Spleen (tissue), 11 donors: ENCODE data around the gene ADAM33. TPM values are rescaled to one million over a fixed set of nuclear protein-coding genes. Genes with fewer than 3 reads are reported as not detected.

Experiments
- DNase-seq: peaks from one replicate; pipeline ENCODE4 v3.0.0-alpha.2; 2020
- H3K27ac ChIP-seq, 8 donors: fragments of 200-600 bp; sonication (generic) in 7 of 8; 1 replicate in 4 of 8; 2 replicates in 4 of 8; pipeline versions ENCODE4 v1.5.0 to v1.8.0; 2016 to 2021; ENCODE audit warnings: inconsistent platforms in 4 of 8, mild to moderate bottlenecking in 4 of 8, moderate library complexity in 1 of 8
- H3K27me3 ChIP-seq, 7 donors: fragments of 200-600 bp; sonication (generic) in 6 of 7; replicated peaks in 1 of 7; 1 replicate in 4 of 7; 2 replicates in 3 of 7; pipeline versions ENCODE4 v1.5.0 to v1.8.0; 2016 to 2021; ENCODE audit warnings: inconsistent platforms in 3 of 7, mild to moderate bottlenecking in 1 of 7
- H3K36me3 ChIP-seq, 6 donors: fragments of 200-600 bp; sonication (generic) in 5 of 6; 1 replicate in 4 of 6; 2 replicates in 2 of 6; pipeline versions ENCODE4 v1.5.0 to v1.8.0; 2016 to 2021; ENCODE audit warnings: inconsistent platforms in 2 of 6
- H3K4me1 ChIP-seq, 6 donors: fragments of 200-600 bp; sonication (generic) in 5 of 6; 1 replicate in 3 of 6; 2 replicates in 3 of 6; pipeline versions ENCODE4 v1.5.0 to v1.8.0; 2016 to 2021; ENCODE audit warnings: inconsistent platforms in 3 of 6
- H3K4me3 ChIP-seq, 8 donors: fragments of 200-600 bp; sonication (generic) in 7 of 8; 1 replicate in 4 of 8; 2 replicates in 4 of 8; pipeline versions ENCODE4 v1.5.0 to v1.8.0; 2016 to 2021; ENCODE audit warnings: inconsistent platforms in 4 of 8, mild to moderate bottlenecking in 4 of 8, moderate library complexity in 2 of 8
- H3K9me3 ChIP-seq, 8 donors: fragments of 200-600 bp; sonication (generic) in 7 of 8; 1 replicate in 4 of 8; 2 replicates in 4 of 8; pipeline versions ENCODE4 v1.5.0 to v1.8.0; 2016 to 2021; ENCODE audit warnings: inconsistent platforms in 4 of 8
- POLR2A ChIP-seq, 3 donors: fragments of 450-650 bp; IDR thresholded peaks; one replicate each; pipeline ENCODE4 v1.5.1; 2017; ENCODE audit warnings: antibody characterized with exemption in 3 of 3, mild to moderate bottlenecking in 1 of 3
- POLR2AphosphoS5 ChIP-seq, 3 donors: sonication (generic); formaldehyde crosslinking; IDR thresholded peaks; one replicate each; pipeline ENCODE4 v1.5.1; 2017; ENCODE audit warnings: antibody characterized with exemption in 3 of 3
- WGBS, 5 donors: extraction: QIAGEN DNeasy Blood & Tissue Kit in 3 of 5; methylation state at CpG; one replicate each; pipeline versions ENCODE4 v1.1.5 to v1.1.7; 2013 to 2018; 5-methylcytosine and 5-hydroxymethylcytosine counted together
- intact Hi-C: fragments of 100-400 bp; cut with DNase I; formaldehyde crosslinking; loops from one replicate; pipeline ENCODE4 v1.15.0; 2023; ENCODE audit warnings: low total_unique reads
- polyA plus RNA-seq, 3 donors: library from polyadenylated mRNA; stranded (reverse); fragments of 200-250 nt; gene quantifications; one replicate each; pipeline ENCODE4 v1.2.1, GENCODE V29; 2013
- total RNA-seq, 7 donors: library from RNA; depleted of rRNA in 3 of 7; stranded (reverse); fragments of >200 nt in 3 of 7; fragmentation: NEBNext Ultra II Directional in 4 of 7; extraction: Animal tissue kit (Norgen Biotek cat#: 25700) in 4 of 7; gene quantifications; one replicate each; pipeline versions ENCODE4 v1.1.0 to v1.2.1, GENCODE V29; 2016 to 2021
- TF ChIP-seq, protein P1 (sequence below), 11 experiments: fragments of 200-600 bp in 7 of 11; fragments of 450-650 bp in 4 of 11; sonication (generic) in 4 of 11; IDR thresholded peaks in 8 of 11; conservative IDR thresholded peaks in 3 of 11; 1 replicate in 7 of 11; 2 replicates in 4 of 11; pipeline versions ENCODE4 v1.4.0 to v1.8.0; 2016 to 2021; ENCODE audit warnings: antibody characterized with exemption in 11 of 11, inconsistent platforms in 4 of 11, mild to moderate bottlenecking in 1 of 11
- donor health status: healthy with polysubstance abuse.
- donor health status: DM: no; HTN: no; CAD: no; lungs with moderate emphysema.
- donor health status: DM: no; HTN: no; CAD: no.
- donor health status: Bipolar disorder and iron deficiency.
- donor health status: healthy.
- donor health status: DM: no; HTN: no; CAD: no.
- donor health status: DM: yes; HTN: yes; CAD: no.

Gene ADAM33
- total and polyA plus RNA-seq, 10 donors, result 4.0 to 31.6 (median 9.3) TPM

DNA sequence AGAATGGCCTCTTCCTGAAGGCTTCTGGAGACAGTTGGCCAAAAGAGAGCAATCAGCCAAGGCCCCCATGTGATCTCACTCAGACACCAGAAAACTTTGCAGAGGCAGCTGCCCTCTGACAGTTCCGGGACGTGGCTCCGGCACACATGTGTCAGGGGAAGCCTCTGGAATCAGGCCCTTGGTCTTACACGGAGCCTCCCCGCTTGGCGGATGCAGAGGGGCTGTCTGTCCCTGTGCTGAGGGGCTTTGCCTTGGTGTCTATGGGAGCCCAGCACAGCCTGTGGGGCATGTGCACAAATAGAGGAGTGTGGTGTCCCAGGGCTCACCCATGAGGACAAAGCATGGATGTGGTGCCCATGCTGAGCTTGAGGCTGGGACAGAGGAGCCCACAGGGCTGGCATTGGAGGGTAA lies 16.8 kb upstream of the ADAM33 start:
- Histone ChIP-seq H3K27me3 (peaks cover 0 to 3% (median 0%) of the 10 kb centered on the region in 7 donors), H3K36me3 (peaks cover 0 to 21% (median 0%) of the 10 kb centered on the region in 6 donors), H3K4me3 (no peak overlapping the region), H3K27ac (no peak overlapping the region), H3K4me1 (no peaks in the 10 kb centered on the region), H3K9me3 (peaks cover 0 to 9% (median 6%) of the 10 kb centered on the region in 8 donors)
- intact Hi-C loops, result no loop called here
- TF ChIP-seq POLR2A (IDR thresholded peaks at IDR 0.05), result no peak
- no peak for TF ChIP-seq POLR2AphosphoS5 (IDR thresholded peaks at IDR 0.05)
- TF ChIP-seq, protein P1, sequence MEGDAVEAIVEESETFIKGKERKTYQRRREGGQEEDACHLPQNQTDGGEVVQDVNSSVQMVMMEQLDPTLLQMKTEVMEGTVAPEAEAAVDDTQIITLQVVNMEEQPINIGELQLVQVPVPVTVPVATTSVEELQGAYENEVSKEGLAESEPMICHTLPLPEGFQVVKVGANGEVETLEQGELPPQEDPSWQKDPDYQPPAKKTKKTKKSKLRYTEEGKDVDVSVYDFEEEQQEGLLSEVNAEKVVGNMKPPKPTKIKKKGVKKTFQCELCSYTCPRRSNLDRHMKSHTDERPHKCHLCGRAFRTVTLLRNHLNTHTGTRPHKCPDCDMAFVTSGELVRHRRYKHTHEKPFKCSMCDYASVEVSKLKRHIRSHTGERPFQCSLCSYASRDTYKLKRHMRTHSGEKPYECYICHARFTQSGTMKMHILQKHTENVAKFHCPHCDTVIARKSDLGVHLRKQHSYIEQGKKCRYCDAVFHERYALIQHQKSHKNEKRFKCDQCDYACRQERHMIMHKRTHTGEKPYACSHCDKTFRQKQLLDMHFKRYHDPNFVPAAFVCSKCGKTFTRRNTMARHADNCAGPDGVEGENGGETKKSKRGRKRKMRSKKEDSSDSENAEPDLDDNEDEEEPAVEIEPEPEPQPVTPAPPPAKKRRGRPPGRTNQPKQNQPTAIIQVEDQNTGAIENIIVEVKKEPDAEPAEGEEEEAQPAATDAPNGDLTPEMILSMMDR (IDR thresholded peaks at IDR 0.05 in 8 of 11, conservative IDR thresholded peaks at IDR 0.05 in 3 of 11), result no peak
- WGBS, 5 donors, result 71 to 93% (median 87%) methylated on average over 4 to 6 of the region's 6 CpGs; no CpG with 5 or more reads in 1 of the 5 donors
- peak; percentile 64 for DNase-seq

DNA sequence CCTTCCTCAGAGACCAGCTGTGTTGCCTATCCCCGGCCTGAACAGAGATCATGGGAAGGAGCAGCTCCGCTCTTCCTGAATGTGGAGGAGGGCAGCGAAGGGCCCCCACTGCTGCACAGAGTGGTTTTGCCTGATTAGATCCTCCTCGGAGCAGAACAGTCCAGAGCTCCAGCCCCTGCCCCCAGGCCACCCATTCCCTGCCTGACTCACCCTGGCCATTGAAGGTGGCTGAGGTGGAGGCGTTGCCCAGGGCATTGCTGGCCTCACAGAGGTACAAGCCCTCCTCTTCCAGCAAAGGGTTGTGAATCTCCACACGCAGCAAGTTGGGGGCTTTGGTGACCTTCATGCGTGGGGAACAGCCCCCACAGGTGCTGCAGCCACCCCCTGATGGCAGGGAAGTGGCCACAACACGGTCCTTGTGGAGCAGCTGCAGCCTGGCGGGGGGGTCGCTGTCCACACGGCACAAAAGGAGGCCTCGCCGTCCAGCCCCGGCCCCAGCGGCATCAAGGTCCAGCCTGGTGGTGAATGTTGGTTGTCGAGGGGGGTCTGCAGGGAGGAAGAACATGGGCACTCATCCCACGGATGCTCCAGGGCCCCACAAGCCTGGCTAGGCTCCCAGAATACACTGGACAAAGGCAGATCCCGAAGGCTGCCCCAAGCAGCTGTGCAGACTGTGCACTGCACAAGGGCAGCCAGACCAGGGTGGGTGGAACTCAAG lies 15.9 kb upstream of the ADAM33 start:
- Histone ChIP-seq H3K27me3 (no peaks in the 10 kb centered on the region), H3K4me1 (no peaks in the 10 kb centered on the region), H3K27ac (no peak overlapping the region), H3K36me3 (peaks cover 0 to 21% (median 0%) of the 10 kb centered on the region in 6 donors), H3K4me3 (no peak overlapping the region), H3K9me3 (peaks cover 0 to 9% (median 6%) of the 10 kb centered on the region in 8 donors)
- DNase-seq, result peak; percentile 75
- TF ChIP-seq, protein P1 (IDR thresholded peaks at IDR 0.05 in 8 of 11, conservative IDR thresholded peaks at IDR 0.05 in 3 of 11), result no peak
- TF ChIP-seq POLR2A (IDR thresholded peaks at IDR 0.05), result no peak
- TF ChIP-seq POLR2AphosphoS5 (IDR thresholded peaks at IDR 0.05), result no peak
- 73 to 87% (median 81%) methylated on average over 4 to 18 of the region's 18 CpGs for WGBS, 5 donors
- intact Hi-C loops, result no loop called here

DNA sequence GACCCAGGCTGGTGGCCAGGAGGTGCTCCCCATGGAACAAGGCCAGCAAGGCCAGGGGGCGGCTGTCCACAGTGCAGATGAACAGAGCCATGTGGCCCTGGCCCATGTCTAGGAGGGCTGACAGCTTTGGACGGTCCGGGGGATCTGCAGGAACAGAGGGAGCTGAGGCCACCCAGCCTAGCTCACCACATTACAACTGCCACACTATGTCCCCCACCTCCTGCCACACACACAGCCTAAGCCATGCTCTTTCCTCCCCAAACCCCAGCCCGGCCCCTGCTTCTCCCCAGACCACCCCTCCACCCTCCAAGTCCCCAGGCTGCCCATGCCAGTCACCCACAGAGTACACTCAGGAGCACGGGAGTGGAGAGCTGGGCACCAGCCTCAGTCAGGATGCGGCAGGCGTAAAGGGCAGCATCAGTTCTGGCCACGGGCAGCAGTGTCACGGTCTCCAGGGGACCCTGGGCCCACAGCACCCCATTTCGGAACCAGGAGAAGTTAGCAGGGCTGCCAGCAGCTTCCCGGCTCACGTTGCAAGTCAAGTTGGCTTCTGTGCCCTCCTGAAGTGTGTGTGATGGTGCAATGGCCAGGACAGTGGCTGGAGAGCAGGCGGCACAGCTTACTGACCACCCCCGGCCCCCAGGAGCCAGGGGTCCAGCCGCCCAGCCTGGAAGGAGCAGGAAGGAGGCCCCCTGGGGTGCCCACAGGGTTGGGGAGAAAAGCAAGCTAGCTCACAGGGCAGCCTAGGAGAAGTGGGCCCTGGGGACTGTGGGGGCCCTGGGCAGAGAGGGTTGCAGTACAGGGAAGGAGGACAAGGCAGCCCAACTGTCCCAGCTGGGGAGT lies 15.2 kb upstream of the ADAM33 start:
- DNase-seq, result peak; percentile 60
- Histone ChIP-seq H3K9me3 (peaks cover 0 to 9% (median 6%) of the 10 kb centered on the region in 8 donors), H3K27ac (no peak overlapping the region), H3K27me3 (no peaks in the 10 kb centered on the region), H3K4me3 (no peak overlapping the region), H3K36me3 (peaks cover 0 to 28% (median 0%) of the 10 kb centered on the region in 6 donors), H3K4me1 (no peaks in the 10 kb centered on the region)
- intact Hi-C loops, result no loop called here
- 79 to 92% (median 84%) methylated on average over 11 to 15 of the region's 15 CpGs for WGBS, 5 donors
- TF ChIP-seq, protein P1 (IDR thresholded peaks at IDR 0.05 in 8 of 11, conservative IDR thresholded peaks at IDR 0.05 in 3 of 11), result no peak
- no peak for TF ChIP-seq POLR2A (IDR thresholded peaks at IDR 0.05)
- TF ChIP-seq POLR2AphosphoS5 (IDR thresholded peaks at IDR 0.05), result no peak

DNA sequence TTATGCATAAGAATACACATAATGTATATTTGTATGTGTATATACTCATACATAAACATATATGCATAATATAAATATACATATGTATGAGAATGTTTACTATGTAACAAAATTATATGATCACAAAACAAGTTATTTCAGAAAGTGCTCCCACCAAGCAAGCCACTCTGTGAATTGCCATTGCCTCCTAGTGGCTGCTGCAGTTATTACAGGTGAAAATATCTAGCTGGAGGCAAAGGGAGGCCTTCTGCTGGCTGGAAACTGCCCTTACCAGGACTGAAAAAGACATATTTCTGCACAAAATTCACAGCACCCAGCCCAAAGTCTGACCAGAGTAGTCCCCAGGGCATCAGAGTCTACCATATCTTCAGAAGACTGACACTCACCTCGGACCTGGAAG lies 14.4 kb upstream of the ADAM33 start:
- intact Hi-C loops, result no loop called here
- TF ChIP-seq, protein P1 (IDR thresholded peaks at IDR 0.05 in 8 of 11, conservative IDR thresholded peaks at IDR 0.05 in 3 of 11), result peak in 3 of 11 experiments; percentile 12 to 28 (median 19)
- TF ChIP-seq POLR2A (IDR thresholded peaks at IDR 0.05), result no peak
- Histone ChIP-seq H3K27ac (no peak overlapping the region), H3K9me3 (peaks cover 0 to 9% (median 6%) of the 10 kb centered on the region in 8 donors), H3K4me3 (no peak overlapping the region), H3K4me1 (no peaks in the 10 kb centered on the region), H3K27me3 (no peaks in the 10 kb centered on the region), H3K36me3 (peaks cover 0 to 35% (median 0%) of the 10 kb centered on the region in 6 donors)
- WGBS, 5 donors, result 78 to 94% (median 88%) methylated on average over 1 of the region's 1 CpG
- DNase-seq, result no peak
